Stimulated activated CD4-positive, alpha-beta T cell treated with anti-CD3 and anti-CD28 coated beads, Interleukin-2, amount 100 ng/mL, for 4 hours (primary cell): ENCODE results near the gene AMOTL1.
A peak's percentile ranks its signal among the peaks of the same experiment; 100 is the strongest.

Experiments used
- DNase-seq: peaks from one replicate; pipeline ENCODE4 v3.0.0-alpha.2; 2020; ENCODE audit warnings: low read depth

AMOTL1 gene

GRCh38 chr11:94857337-94857736 is 89.2 kb downstream of the AMOTL1 start:
- no peak for DNase-seq

- no peak for DNase-seq
Measured at GRCh38 chr11:94858012-94858705, 90.0 kb downstream of the AMOTL1 start.

GRCh38 chr11:94860333-94860732 is 92.2 kb downstream of the AMOTL1 start:
- DNase-seq: no peak

- DNase-seq: no peak
Measured at GRCh38 chr11:94861306-94861845, 93.2 kb downstream of the AMOTL1 start.

- no peak for DNase-seq
Measured at GRCh38 chr11:94862926-94863880, 95.0 kb downstream of the AMOTL1 start.

GRCh38 chr11:94864506-94865045 is 96.4 kb downstream of the AMOTL1 start:
- no peak for DNase-seq

GRCh38 chr11:94866231-94866822 is 98.2 kb downstream of the AMOTL1 start:
- DNase-seq: no peak

GRCh38 chr11:94866936-94867795 is 99.0 kb downstream of the AMOTL1 start:
- no peak for DNase-seq

- no peak for DNase-seq
Measured at GRCh38 chr11:94868468-94868867, 100.3 kb downstream of the AMOTL1 start.

GRCh38 chr11:94869186-94869585 is 101.0 kb downstream of the AMOTL1 start:
- DNase-seq: no peak

- DNase-seq: no peak
Measured at GRCh38 chr11:94870422-94870821, 102.3 kb downstream of the AMOTL1 start.

- no peak for DNase-seq
Measured at GRCh38 chr11:94871491-94872185, 103.5 kb downstream of the AMOTL1 start.

GRCh38 chr11:94873916-94874540 is 105.9 kb downstream of the AMOTL1 start:
- DNase-seq: no peak

- no peak for DNase-seq
Measured at GRCh38 chr11:94876222-94876621, 108.1 kb downstream of the AMOTL1 start.

- DNase-seq: peak; percentile 44
Measured at GRCh38 chr11:94876645-94877442, 108.7 kb downstream of the AMOTL1 start.

- DNase-seq: no peak
Measured at GRCh38 chr11:94877443-94878200, 109.5 kb downstream of the AMOTL1 start.

- no peak for DNase-seq
Measured at GRCh38 chr11:94879006-94879405, 110.8 kb downstream of the AMOTL1 start.

GRCh38 chr11:94880216-94880615 is 112.1 kb downstream of the AMOTL1 start:
- no peak for DNase-seq

- no peak for DNase-seq
Measured at GRCh38 chr11:94882931-94883330, 114.8 kb downstream of the AMOTL1 start.
